ENCODE data around the gene CCNA2.

The CCNA2 gene

GRCh38 chr4:121814756-121815155 lies 8.9 kb downstream of the CCNA2 start:
- H3K27ac ChIP-seq, result no peak overlapping the region
- H3K4me3 ChIP-seq, result no peak overlapping the region

GRCh38 chr4:121811122-121811521 lies 12.6 kb downstream of the CCNA2 start:
- Histone ChIP-seq H3K4me3 (no peak overlapping the region), H3K27ac (no peak overlapping the region)

DNA sequence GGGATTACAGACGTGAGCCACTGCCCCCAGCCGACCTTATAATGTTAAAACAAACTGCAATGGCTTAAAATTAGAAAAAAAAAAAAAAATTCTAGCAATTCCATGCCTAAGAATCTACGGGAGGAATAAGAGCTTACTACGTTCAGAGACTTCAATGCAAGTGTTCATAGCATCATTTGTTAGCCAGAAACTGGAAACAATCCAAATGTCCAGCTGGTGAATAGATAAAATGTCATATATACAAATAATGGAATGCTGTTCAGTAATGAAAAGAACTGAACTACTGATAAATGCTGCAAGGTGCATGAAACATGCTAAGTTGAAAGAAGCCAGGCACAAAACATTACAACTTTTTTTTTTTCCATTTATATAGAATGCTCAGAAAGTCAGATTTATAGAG lies 17.3 kb downstream of the CCNA2 start:
- no peak overlapping the region for H3K27ac ChIP-seq
- H3K4me3 ChIP-seq, result no peak overlapping the region

GRCh38 chr4:121801715-121802075 lies 22.0 kb downstream of the CCNA2 start:
- Histone ChIP-seq H3K27ac (peak overlapping the region; percentile 68 to 96 (median 85)), H3K4me3 (peak overlapping the region; percentile 59 to 99 (median 83))

GRCh38 chr4:121800961-121801714 lies 22.5 kb downstream of the CCNA2 start, which contains the start of gene EXOSC9:
EXOSC9 (plus strand) TSS chr4:121801323; CDS start chr4:121801425, 102 bp downstream.
- Histone ChIP-seq H3K27ac (peak within 1 kb of the TSS; percentile 68 to 96 (median 85)), H3K4me3 (peak within 1 kb of the TSS; percentile 59 to 99 (median 83))

- H3K27ac ChIP-seq, result peak overlapping the region; percentile 68 to 96 (median 85)
- H3K4me3 ChIP-seq, result peak overlapping the region; percentile 59 to 99 (median 83)
These were observed 23.1 kb downstream of the CCNA2 start for GRCh38 chr4:121800638-121800960.

- H3K27ac ChIP-seq, result peak overlapping the region in 8 of 21 experiments; percentile 81 to 96 (median 90)
- H3K4me3 ChIP-seq, result no peak overlapping the region
These were observed 23.7 kb downstream of the CCNA2 start for GRCh38 chr4:121799867-121800501.

- no peak overlapping the region for H3K27ac ChIP-seq
- H3K4me3 ChIP-seq, result no peak overlapping the region
These were observed 24.4 kb downstream of the CCNA2 start for GRCh38 chr4:121799208-121799823.

DNA sequence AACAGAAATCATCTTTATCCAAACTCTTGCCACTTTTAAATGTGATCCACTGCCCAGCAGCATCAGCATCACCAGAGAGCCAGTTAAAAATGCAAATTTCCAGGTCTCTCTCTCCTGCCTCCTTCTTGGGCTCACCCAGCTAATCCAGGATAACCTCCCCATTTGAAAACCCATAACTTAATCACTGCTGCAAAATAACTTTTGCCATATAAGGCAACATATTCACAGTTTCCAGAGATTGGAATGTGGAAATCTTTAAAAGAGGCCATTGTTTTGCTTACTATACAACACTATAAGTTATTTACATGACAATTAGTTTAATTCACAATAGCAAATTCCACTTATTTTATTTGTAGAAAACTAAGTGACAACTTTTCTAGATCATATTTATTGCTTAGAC lies 27.4 kb downstream of the CCNA2 start:
- Histone ChIP-seq H3K27ac (no peak overlapping the region), H3K4me3 (no peak overlapping the region)

DNA sequence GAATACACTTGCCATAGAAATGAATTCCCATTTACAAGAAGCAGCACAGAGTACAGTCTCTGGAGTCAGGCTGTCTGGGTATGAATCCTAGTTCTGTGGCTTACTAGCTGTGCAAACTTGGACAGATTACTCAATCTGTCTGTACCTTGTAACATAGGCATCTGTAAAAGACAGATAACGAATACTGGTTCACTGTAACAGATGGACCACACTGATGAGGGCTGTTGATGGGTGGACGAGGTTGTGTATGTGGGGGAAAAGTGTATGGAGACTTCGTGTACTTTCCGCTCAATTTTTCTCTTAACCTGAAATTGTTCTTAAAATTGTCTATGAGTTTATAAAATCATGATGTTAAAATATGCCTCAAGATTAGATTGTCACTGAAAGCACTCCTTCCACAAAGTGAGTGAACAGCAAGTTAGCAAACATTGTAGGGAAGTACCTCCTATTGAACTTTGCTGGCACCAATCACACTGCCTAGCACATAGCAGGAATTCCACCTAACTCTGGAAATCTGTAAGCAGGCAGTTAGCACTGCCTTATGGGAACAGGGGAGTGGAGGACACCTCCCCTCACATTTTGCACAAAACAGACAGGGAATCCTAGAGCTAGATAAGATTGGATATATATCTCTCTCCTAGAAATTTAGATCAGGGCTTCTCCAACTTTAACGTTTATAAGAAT lies 29.0 kb downstream of the CCNA2 start:
- H3K4me3 ChIP-seq, result no peak overlapping the region
- H3K27ac ChIP-seq, result no peak overlapping the region

DNA sequence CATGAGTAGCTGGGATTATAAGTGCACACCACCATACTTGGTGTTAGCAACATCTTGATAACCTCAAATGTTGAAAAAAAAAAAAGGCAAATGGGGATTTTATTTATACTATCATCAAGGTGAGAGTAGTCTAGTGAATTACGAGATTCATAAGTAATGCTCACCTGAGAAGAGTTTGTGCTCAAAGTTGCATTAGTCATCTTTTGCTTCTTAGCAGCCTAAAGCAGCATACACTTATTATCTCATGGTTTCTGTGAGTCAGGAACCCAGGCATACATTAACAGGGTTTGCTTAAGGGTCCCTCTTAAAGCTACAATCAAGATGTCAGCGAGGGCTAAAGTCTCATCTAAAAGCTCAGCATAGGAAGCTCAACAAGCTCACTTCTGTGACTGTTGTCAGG lies 30.7 kb downstream of the CCNA2 start:
- no peak overlapping the region for H3K27ac ChIP-seq

DNA sequence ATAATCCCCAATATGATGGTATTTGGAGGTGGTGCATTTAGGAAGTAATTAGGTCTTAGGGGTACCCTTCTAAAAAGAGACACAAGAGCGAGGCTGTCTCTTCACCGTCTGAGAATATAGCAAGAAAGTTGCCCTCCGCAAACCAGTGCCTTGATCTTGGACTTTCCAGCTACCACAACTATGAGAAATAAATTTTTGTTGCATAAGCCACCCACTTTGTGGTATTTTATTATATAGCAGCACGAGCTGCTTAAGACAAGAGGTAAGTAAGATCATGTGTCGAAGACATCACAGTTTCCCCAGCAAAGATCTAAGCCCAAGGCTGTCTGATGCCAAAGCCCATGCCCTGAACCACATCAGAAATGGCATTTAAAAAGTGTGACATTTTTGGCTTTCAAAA lies 32.2 kb downstream of the CCNA2 start:
- no peak overlapping the region for H3K4me3 ChIP-seq
- H3K27ac ChIP-seq, result peak overlapping the region in 1 of 21 experiments; percentile 21

More for the DNA sequence above, 30.7 kb downstream of the CCNA2 start:
- H3K4me3 ChIP-seq, result no peak overlapping the region

- no peak overlapping the region for H3K4me3 ChIP-seq
- H3K27ac ChIP-seq, result peak overlapping the region in 1 of 21 experiments; percentile 21
These were observed 32.7 kb downstream of the CCNA2 start for GRCh38 chr4:121790976-121791375.

- peak overlapping the region in 1 of 21 experiments; percentile 21 for H3K27ac ChIP-seq
- no peak overlapping the region for H3K4me3 ChIP-seq
These were observed 33.5 kb downstream of the CCNA2 start for GRCh38 chr4:121789960-121790829.

DNA sequence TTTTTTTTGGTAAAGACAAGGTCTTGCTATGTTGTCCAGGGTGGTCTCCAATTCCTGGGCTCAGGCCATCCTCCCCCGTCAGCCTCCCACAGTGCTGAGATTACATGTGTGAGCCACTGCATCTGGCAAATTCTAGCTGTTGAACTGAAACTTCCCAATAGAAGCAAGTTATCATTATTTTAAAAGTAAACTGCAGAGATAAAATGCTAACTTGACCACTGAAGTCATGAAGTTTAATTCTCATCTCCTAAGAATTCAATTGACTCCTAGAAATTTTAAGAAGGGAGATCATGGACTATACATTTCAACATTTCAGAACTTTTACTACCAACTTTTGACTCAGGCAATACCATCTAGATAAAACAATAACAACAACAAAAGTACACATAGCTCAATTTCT lies 34.2 kb downstream of the CCNA2 start:
- Histone ChIP-seq H3K4me3 (no peak overlapping the region), H3K27ac (peak overlapping the region in 1 of 21 experiments; percentile 9)

DNA sequence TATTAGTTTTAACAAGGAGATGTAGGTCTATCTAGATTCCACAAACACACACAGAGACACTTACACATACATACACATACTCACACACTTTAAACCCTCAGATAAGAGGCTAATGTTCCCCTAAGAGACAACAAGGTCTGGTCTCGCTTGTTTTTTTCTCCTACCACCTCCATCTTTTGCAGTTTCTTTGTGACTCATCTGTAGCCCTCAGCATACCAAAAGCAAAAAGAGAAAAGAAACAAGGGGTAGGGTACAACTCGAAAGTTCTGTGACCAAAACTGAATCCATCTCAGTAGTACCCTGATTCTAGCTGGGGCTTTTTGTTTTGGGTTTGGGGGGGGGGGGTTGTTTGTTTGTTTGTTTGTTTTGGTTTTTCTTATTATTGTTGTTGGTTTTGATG lies 34.8 kb downstream of the CCNA2 start:
- peak overlapping the region in 1 of 21 experiments; percentile 13 for H3K27ac ChIP-seq
- H3K4me3 ChIP-seq, result no peak overlapping the region

GRCh38 chr4:121786221-121786620 lies 37.5 kb downstream of the CCNA2 start:
- no peak overlapping the region for H3K4me3 ChIP-seq
- peak overlapping the region in 2 of 21 experiments; percentile 20 to 26 for H3K27ac ChIP-seq

- Histone ChIP-seq H3K4me3 (no peak overlapping the region), H3K27ac (peak overlapping the region in 5 of 21 experiments; percentile 1 to 32 (median 20))
These were observed 38.2 kb downstream of the CCNA2 start for GRCh38 chr4:121785479-121785878.

DNA sequence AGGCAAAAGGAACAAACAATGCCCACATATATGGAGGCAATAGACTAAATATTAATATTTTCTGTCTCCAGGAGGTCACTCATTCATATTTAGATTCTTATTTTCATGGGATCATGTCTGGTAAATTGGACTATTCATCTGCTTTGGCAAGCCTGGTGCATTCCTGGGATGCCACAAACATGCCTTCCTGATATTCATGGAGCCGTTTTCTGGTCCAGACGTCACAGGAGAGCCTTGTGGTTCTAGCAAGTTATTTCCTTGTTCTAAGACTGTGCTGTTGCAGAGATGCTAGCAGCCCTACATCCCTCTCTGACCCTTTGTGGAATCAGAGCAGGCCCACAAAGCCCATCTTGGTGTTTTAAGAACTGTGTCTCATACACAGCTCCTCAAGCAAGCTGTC lies 38.7 kb downstream of the CCNA2 start:
- Histone ChIP-seq H3K4me3 (no peak overlapping the region), H3K27ac (peak overlapping the region in 5 of 21 experiments; percentile 1 to 32 (median 26))
